Neural cell (in vitro differentiated cells): ENCODE data around the gene ODAD4. TPM values are rescaled to one million over a fixed set of nuclear protein-coding genes. Genes with fewer than 3 reads are reported as not detected.

Experiments used
- H2AFZ ChIP-seq: fragments of 200-600, 300-800 bp; sonication (generic), shearing (Covaris generic); 2 replicates; pipeline ENCODE4 v1.6.0; 2014; ENCODE audit warnings: low read depth, mild to moderate bottlenecking, antibody characterized with exemption, low read length, moderate library complexity
- H3F3A ChIP-seq: fragments of 200-600 bp; shearing (Covaris generic); 2 replicates; pipeline ENCODE4 v1.6.1; 2016; ENCODE audit warnings: mild to moderate bottlenecking, moderate library complexity, mixed read lengths, antibody characterized with exemption, low read length; ENCODE audit not compliant: insufficient read depth, poor library complexity, severe bottlenecking
- H3K27ac ChIP-seq: fragments of 200-600, 300-800 bp; sonication (generic), shearing (Covaris generic); 2 replicates; pipeline ENCODE4 v1.5.1; 2014; ENCODE audit warnings: mild to moderate bottlenecking, low read length, moderate library complexity
- H3K27me3 ChIP-seq: fragments of 300-800, 200-600 bp; sonication (generic), shearing (Covaris generic); 2 replicates; pipeline ENCODE4 v1.6.0; 2014; ENCODE audit warnings: mild to moderate bottlenecking, low read depth, low read length, moderate library complexity; ENCODE audit not compliant: insufficient read depth
- H3K36me3 ChIP-seq: fragments of 300-800, 200-600 bp; sonication (generic), shearing (Covaris generic); 2 replicates; pipeline ENCODE4 v1.5.1; 2014; ENCODE audit warnings: mild to moderate bottlenecking, antibody characterized with exemption, low read length, moderate library complexity; ENCODE audit not compliant: insufficient read depth
- H3K4me2 ChIP-seq: fragments of 300-800, 200-600 bp; sonication (generic), shearing (Covaris generic); 2 replicates; pipeline ENCODE4 v1.6.0; 2014; ENCODE audit warnings: mild to moderate bottlenecking, low read length
- H3K4me3 ChIP-seq: fragments of 300-800, 200-600 bp; sonication (generic), shearing (Covaris generic); 2 replicates; pipeline ENCODE4 v1.5.1; 2014; ENCODE audit warnings: mild to moderate bottlenecking, low read length, moderate library complexity
- H3K79me2 ChIP-seq: fragments of 200-600 bp; shearing (Covaris generic); replicated peaks from 2 replicates; pipeline ENCODE4 v1.6.0; 2014; ENCODE audit warnings: mild to moderate bottlenecking, low read length, moderate library complexity; ENCODE audit not compliant: insufficient read depth
- H3K9ac ChIP-seq: fragments of 300-800, 200-600 bp; sonication (generic), shearing (Covaris generic); 2 replicates; pipeline ENCODE4 v1.6.1; 2016; ENCODE audit warnings: mild to moderate bottlenecking, low read length, mixed read lengths
- H3K9me2 ChIP-seq: fragments of 200-600 bp; shearing (Covaris generic); 2 replicates; pipeline ENCODE4 v1.6.1; 2016; ENCODE audit warnings: mild to moderate bottlenecking, low read length, mixed read lengths; ENCODE audit not compliant: insufficient read depth
- H3K9me3 ChIP-seq: fragments of 200-600, 300-800 bp; sonication (generic), shearing (Covaris generic); 2 replicates; pipeline ENCODE4 v1.6.1; 2016; ENCODE audit warnings: mild to moderate bottlenecking, mixed run types, low read length, moderate library complexity, mixed read lengths
- H4K20me1 ChIP-seq: fragments of 200-600 bp; shearing (Covaris generic); 2 replicates; pipeline ENCODE4 v1.6.1; 2016; ENCODE audit warnings: mild to moderate bottlenecking, mixed run types; ENCODE audit not compliant: insufficient read depth
- CTCF ChIP-seq: fragments of 450-650 bp; IDR thresholded peaks from 2 replicates; pipeline ENCODE4 v1.5.1; 2014; ENCODE audit warnings: antibody characterized with exemption, mild to moderate bottlenecking, moderate library complexity; ENCODE audit not compliant: poor library complexity, severe bottlenecking
- EP300 ChIP-seq: fragments of 450-650 bp; conservative IDR thresholded peaks from 2 replicates; pipeline ENCODE4 v1.6.1; 2014; ENCODE audit warnings: antibody characterized with exemption, mild to moderate bottlenecking, moderate library complexity; ENCODE audit not compliant: poor library complexity, severe bottlenecking
- EZH2 ChIP-seq: fragments of 200-600, 300-800 bp; shearing (Covaris generic), sonication (generic); IDR thresholded peaks from 2 replicates; pipeline ENCODE4 v1.6.1; 2014; ENCODE audit warnings: antibody characterized with exemption, low read length, borderline replicate concordance, mild to moderate bottlenecking; ENCODE audit not compliant: insufficient read depth, poor library complexity, severe bottlenecking
- MXI1 ChIP-seq: fragments of 450-650 bp; conservative IDR thresholded peaks from 2 replicates; pipeline ENCODE4 v1.6.1; 2014; ENCODE audit warnings: antibody characterized with exemption, mild to moderate bottlenecking; ENCODE audit not compliant: poor library complexity, severe bottlenecking
- POLR2AphosphoS5 ChIP-seq: IDR thresholded peaks from 2 replicates; pipeline ENCODE4 v1.6.1; 2012
- RAD21 ChIP-seq: fragments of 450-650 bp; conservative IDR thresholded peaks from 2 replicates; pipeline ENCODE4 v1.6.1; 2014; ENCODE audit warnings: antibody characterized with exemption, mild to moderate bottlenecking, moderate library complexity
- SMC3 ChIP-seq: fragments of 450-650 bp; conservative IDR thresholded peaks from 2 replicates; pipeline ENCODE4 v1.6.1; 2014; ENCODE audit warnings: antibody characterized with exemption, mild to moderate bottlenecking, moderate library complexity; ENCODE audit not compliant: poor library complexity
- TAF1 ChIP-seq: IDR thresholded peaks from 2 replicates; pipeline ENCODE4 v1.6.1; 2012; ENCODE audit warnings: low read depth
- polyA plus RNA-seq: library from polyadenylated mRNA; depleted of rRNA; stranded (reverse); fragments of >200 nt; gene quantifications from 2 replicates; pipeline ENCODE4 v1.2.3, GENCODE V29; 2014
- TF ChIP-seq, protein P1 (sequence below): IDR thresholded peaks from 2 replicates; pipeline ENCODE4 v1.6.1; 2012; ENCODE audit warnings: borderline replicate concordance

The ODAD4 gene
- polyA plus RNA-seq, 1 donor from 2014 or later: 5.7 TPM

DNA sequence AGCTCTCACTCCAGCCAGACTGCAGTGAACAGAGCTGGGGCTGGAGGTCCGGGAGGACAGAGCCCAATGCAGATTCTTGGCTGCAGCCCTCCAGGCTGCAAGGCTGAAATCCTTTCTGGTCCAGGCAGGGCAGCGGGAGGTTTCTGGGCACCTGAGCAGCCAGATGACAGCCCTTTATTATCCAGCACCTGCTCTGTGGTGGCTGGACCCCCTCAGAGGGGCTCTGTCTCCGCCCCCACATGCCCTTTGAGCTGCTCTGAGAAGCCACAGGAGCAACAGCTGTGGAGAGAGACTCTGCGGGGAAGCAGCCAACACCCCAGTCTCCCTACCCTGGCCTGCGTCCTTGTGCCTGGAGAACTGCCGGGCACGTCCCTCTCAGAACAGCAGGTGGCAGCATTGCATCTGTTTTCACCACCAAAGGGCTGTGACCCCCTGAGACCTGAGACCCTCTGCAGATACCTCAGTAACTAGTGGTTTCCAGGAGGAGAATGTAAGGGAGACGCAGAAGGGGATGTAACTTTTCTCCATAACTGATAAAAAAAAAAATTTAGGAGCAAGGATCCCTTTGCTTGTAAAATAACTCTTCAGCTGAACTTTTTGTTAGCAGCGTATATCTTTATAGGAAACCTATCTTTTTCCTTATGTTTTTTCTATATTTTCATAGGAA, 32.5 kb downstream of the ODAD4 start:
- Histone ChIP-seq H3K9ac (peak overlapping the region; percentile 10), H3K9me3 (no peaks in the 10 kb centered on the region), H3K4me2 (no peak overlapping the region), H3K27ac (no peak overlapping the region), H3K79me2 (peaks cover 8% of the 10 kb centered on the region), H3K4me3 (no peak overlapping the region), H4K20me1 (no peaks in the 10 kb centered on the region), H3F3A (no peaks in the 10 kb centered on the region), H3K36me3 (no peaks in the 10 kb centered on the region), H2AFZ (no peak overlapping the region), H3K27me3 (no peaks in the 10 kb centered on the region), H3K9me2 (no peaks in the 10 kb centered on the region)
- TF ChIP-seq SMC3 (peak; percentile 81), RAD21 (peak; percentile 82), CTCF (peak; percentile 90), POLR2AphosphoS5 (no peak), EZH2 (no peak)

DNA sequence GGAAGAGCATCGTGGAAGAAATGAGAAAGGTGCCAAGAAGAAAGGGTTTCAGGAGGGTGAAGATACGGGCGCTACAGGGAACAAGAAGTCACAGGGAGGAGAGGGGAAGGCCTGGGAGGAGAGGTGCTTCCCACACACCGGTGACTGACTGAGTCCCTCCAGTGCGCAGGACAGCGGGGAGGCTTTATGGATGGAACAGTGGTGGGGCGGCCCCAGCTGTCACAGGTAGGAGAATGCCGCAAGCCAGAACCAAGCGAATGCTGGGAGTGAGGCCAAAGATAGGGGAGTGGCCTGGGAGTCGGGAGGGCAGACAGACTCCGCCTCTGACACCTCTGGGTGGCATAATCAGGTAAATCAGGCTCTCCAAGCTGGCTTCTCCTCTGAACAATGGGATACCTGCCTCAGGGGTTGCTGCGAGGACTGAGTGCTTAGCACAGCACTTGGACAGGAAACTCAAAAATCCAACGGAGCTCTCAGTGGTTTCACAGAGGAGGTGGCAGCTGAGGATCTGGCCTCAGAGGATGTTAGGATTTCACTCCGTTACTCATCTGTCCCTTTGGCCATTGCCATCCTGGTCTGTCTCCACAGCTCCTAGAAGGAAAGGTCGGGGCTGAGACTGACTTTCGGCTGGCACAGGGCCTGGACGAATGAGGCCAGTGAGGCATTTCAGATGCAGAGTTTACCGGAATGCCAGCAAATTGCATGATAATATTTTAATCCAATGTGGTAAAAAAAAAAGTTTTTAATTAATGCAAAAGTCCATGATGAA, 35.5 kb downstream of the ODAD4 start:
- peak overlapping the region; percentile 91 for H3K4me3 ChIP-seq
- H3K27ac ChIP-seq: no peak overlapping the region
- H4K20me1 ChIP-seq: no peaks in the 10 kb centered on the region
- peaks cover 5% of the 10 kb centered on the region for H3K36me3 ChIP-seq
- peak overlapping the region; percentile 85 for H3K9ac ChIP-seq
- H3K79me2 ChIP-seq: peaks cover 15% of the 10 kb centered on the region
- no peaks in the 10 kb centered on the region for H3K9me3 ChIP-seq
- peak overlapping the region; percentile 37 for H3K4me2 ChIP-seq
- TF ChIP-seq POLR2AphosphoS5 (no peak), EP300 (no peak), SMC3 (no peak), CTCF (no peak), EZH2 (no peak), MXI1 (no peak), TAF1 (no peak), RAD21 (no peak)
- TF ChIP-seq, protein P1, sequence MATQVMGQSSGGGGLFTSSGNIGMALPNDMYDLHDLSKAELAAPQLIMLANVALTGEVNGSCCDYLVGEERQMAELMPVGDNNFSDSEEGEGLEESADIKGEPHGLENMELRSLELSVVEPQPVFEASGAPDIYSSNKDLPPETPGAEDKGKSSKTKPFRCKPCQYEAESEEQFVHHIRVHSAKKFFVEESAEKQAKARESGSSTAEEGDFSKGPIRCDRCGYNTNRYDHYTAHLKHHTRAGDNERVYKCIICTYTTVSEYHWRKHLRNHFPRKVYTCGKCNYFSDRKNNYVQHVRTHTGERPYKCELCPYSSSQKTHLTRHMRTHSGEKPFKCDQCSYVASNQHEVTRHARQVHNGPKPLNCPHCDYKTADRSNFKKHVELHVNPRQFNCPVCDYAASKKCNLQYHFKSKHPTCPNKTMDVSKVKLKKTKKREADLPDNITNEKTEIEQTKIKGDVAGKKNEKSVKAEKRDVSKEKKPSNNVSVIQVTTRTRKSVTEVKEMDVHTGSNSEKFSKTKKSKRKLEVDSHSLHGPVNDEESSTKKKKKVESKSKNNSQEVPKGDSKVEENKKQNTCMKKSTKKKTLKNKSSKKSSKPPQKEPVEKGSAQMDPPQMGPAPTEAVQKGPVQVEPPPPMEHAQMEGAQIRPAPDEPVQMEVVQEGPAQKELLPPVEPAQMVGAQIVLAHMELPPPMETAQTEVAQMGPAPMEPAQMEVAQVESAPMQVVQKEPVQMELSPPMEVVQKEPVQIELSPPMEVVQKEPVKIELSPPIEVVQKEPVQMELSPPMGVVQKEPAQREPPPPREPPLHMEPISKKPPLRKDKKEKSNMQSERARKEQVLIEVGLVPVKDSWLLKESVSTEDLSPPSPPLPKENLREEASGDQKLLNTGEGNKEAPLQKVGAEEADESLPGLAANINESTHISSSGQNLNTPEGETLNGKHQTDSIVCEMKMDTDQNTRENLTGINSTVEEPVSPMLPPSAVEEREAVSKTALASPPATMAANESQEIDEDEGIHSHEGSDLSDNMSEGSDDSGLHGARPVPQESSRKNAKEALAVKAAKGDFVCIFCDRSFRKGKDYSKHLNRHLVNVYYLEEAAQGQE: no peak
- H2AFZ ChIP-seq: no peak overlapping the region
- H3F3A ChIP-seq: no peaks in the 10 kb centered on the region
- no peaks in the 10 kb centered on the region for H3K9me2 ChIP-seq
- no peaks in the 10 kb centered on the region for H3K27me3 ChIP-seq
